Caco-2 (cell line): Measurements from ENCODE around the gene SUPT3H. TPM values are rescaled to one million over a fixed set of nuclear protein-coding genes. Genes with fewer than 3 reads are reported as not detected.

Experiments
- BruUV-seq: library from RNA; stranded (reverse); fragments of 400-500 nt; replicated peaks from 2 replicates; lab custom pipeline; 2021; lab: Mats Ljungman, UMichigan
- CTCF ChIA-PET: fragments of 300-600 bp; sonication (Branson Sonifier 250); formaldehyde crosslinking; loops from one replicate; lab custom pipeline; 2022; ENCODE audit warnings: antibody characterized with exemption; lab: Charles Lee
- POLR2A ChIA-PET: fragments of 300-600 bp; sonication (Branson Sonifier 250); formaldehyde crosslinking; loops from one replicate; lab custom pipeline; 2022; ENCODE audit warnings: antibody characterized with exemption; lab: Charles Lee
- DNase-seq, 2 experiments: peaks; one replicate each; pipeline versions ENCODE4 v3.0.0 to v3.0.0-alpha.2; 2020 to 2022
- H3K27me3 ChIP-seq: replicated peaks from 2 replicates; pipeline ENCODE4 v1.6.0; 2011; ENCODE audit warnings: low read length; ENCODE audit not compliant: control insufficient read depth, insufficient read depth
- H3K36me3 ChIP-seq: 2 replicates; pipeline ENCODE4 v1.5.1; 2011; ENCODE audit warnings: low read length; ENCODE audit not compliant: control insufficient read depth, insufficient read depth
- H3K4me1 ChIP-seq: fragments of 250-450 bp; sonication (Bioruptor Pico); 2 replicates; pipeline ENCODE4 v1.5.1; 2020; ENCODE audit warnings: mild to moderate bottlenecking
- H3K4me3 ChIP-seq: 2 replicates; pipeline ENCODE4 v1.5.1; 2011; ENCODE audit warnings: low read depth, mild to moderate bottlenecking, control low read depth, low read length
- H3K9me3 ChIP-seq: fragments of 250-450 bp; sonication (Bioruptor Pico); 2 replicates; pipeline ENCODE4 v1.5.1; 2020; ENCODE audit warnings: mild to moderate bottlenecking, moderate library complexity
- H3K27ac Mint-ChIP-seq: one replicate; pipeline ENCODE4 v1.8.0; 2022; ENCODE audit warnings: mixed read lengths; ENCODE audit not compliant: unreplicated experiment
- H3K27me3 Mint-ChIP-seq: one replicate; pipeline ENCODE4 v1.8.0; 2022; ENCODE audit warnings: mixed read lengths; ENCODE audit not compliant: insufficient read depth, unreplicated experiment
- H3K36me3 Mint-ChIP-seq: one replicate; pipeline ENCODE4 v1.8.0; 2022; ENCODE audit warnings: mild to moderate bottlenecking, mixed read lengths; ENCODE audit not compliant: insufficient read depth, unreplicated experiment
- H3K4me1 Mint-ChIP-seq: one replicate; pipeline ENCODE4 v1.8.0; 2022; ENCODE audit warnings: low read depth, mixed read lengths; ENCODE audit not compliant: unreplicated experiment
- H3K4me3 Mint-ChIP-seq: one replicate; pipeline ENCODE4 v1.8.0; 2022; ENCODE audit warnings: mild to moderate bottlenecking, moderate library complexity, mixed read lengths; ENCODE audit not compliant: unreplicated experiment
- H3K9me3 Mint-ChIP-seq: one replicate; pipeline ENCODE4 v1.8.0; 2022; ENCODE audit warnings: mixed read lengths; ENCODE audit not compliant: unreplicated experiment
- intact Hi-C: fragments of 100-400 bp; cut with micrococcal nuclease; formaldehyde crosslinking; loops from one replicate; pipeline ENCODE4 v1.10.0; 2022; ENCODE audit not compliant: unreplicated experiment
- total RNA-seq: library from RNA; stranded (reverse); gene quantifications from 2 replicates; pipeline ENCODE4 v1.2.3, GENCODE V29; 2022
- TF ChIP-seq, protein P1 (sequence below), 2 experiments: fragments of 200-600 bp in 1 of 2; IDR thresholded peaks; 1 replicate in 1 of 2; 2 replicates in 1 of 2; pipeline versions ENCODE4 v1.5.1 to v1.8.0; 2011 to 2022; ENCODE audit warnings: antibody characterized with exemption in 1 of 2, control low read depth in 1 of 2, inconsistent platforms in 1 of 2, low read depth in 1 of 2, low read length in 1 of 2, mild to moderate bottlenecking in 1 of 2, moderate library complexity in 1 of 2; ENCODE audit not compliant: insufficient read depth in 1 of 2, severe bottlenecking in 1 of 2, unreplicated experiment in 1 of 2

The SUPT3H gene
- total RNA-seq, 1 experiment from 2014 or later = 13.2 TPM

DNA sequence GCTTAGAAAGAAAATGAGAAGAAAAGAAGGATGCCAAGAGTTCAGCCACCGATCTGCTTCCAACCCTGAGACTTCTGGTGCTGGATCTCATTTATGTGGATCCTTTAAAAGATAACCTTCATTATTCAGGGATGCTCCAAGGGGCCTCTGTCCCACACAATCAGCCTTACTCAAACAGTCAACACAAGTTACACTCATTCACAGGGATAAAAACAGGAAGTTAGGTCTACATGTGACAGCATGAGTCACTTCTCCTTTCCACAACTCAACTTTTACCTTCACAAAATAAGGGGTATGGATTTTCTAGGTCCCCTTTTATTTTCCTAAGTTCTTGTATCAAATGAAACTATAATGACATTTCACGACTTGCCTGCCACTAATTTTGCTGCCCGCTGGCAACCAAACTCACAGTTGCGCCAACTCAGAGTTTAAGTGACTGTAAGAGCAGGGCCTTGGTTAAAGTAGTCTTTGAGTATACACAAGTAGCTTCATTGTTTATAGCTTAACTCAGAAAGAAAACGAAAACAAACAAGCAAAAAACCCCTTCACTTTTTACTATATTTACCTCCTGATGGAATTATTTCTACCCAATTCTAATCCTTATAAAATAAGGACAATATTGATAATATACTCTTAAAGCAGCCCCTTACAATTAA, 328.4 kb downstream of the SUPT3H start:
- Mint-ChIP-seq H3K9me3 (no peaks in the 10 kb centered on the region), H3K4me1 (peaks cover 2% of the 10 kb centered on the region), H3K36me3 (no peaks in the 10 kb centered on the region), H3K27me3 (no peaks in the 10 kb centered on the region), H3K4me3 (no peak overlapping the region), H3K27ac (no peak overlapping the region)
- TF ChIP-seq, protein P1, sequence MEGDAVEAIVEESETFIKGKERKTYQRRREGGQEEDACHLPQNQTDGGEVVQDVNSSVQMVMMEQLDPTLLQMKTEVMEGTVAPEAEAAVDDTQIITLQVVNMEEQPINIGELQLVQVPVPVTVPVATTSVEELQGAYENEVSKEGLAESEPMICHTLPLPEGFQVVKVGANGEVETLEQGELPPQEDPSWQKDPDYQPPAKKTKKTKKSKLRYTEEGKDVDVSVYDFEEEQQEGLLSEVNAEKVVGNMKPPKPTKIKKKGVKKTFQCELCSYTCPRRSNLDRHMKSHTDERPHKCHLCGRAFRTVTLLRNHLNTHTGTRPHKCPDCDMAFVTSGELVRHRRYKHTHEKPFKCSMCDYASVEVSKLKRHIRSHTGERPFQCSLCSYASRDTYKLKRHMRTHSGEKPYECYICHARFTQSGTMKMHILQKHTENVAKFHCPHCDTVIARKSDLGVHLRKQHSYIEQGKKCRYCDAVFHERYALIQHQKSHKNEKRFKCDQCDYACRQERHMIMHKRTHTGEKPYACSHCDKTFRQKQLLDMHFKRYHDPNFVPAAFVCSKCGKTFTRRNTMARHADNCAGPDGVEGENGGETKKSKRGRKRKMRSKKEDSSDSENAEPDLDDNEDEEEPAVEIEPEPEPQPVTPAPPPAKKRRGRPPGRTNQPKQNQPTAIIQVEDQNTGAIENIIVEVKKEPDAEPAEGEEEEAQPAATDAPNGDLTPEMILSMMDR (IDR thresholded peaks at IDR 0.05; ENCODE audit: insufficient read depth in 1 of 2, low read depth in 1 of 2, low read length in 1 of 2, severe bottlenecking in 1 of 2, unreplicated experiment in 1 of 2) = no peak
- no peak for DNase-seq
- Histone ChIP-seq H3K27me3 (no peaks in the 10 kb centered on the region), H3K4me3 (no peak overlapping the region), H3K9me3 (no peaks in the 10 kb centered on the region), H3K36me3 (no peaks in the 10 kb centered on the region), H3K4me1 (no peaks in the 10 kb centered on the region; the same call in 1 of the 2 replicates)
- CTCF ChIA-PET = no interaction called here
- POLR2A ChIA-PET = no interaction called here
- BruUV-seq = no TSS peak
- intact Hi-C loops = no loop called here

DNA sequence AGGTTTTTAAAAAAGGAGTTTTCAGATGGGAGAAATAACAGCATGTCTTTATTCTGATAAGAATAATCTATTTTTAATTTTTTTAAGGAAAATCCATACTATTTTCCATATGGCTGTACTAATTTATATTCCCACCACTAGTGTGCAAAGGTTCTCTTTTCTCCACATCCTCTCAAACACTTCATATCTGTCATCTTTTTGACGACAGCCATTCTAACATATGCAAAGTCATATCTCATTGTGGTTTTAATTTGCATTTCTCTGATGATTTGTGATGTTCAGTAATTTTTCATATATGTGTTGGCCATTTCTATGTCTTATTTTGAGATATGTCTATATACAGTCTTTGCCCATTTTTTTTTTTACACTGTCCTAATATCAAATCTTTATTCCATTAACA, 330.2 kb downstream of the SUPT3H start:
- BruUV-seq = no TSS peak
- H3K36me3 Mint-ChIP-seq = no peaks in the 10 kb centered on the region
- DNase-seq = no peak
- POLR2A ChIA-PET = no interaction called here
- Histone ChIP-seq H3K9me3 (no peaks in the 10 kb centered on the region), H3K4me1 (no peaks in the 10 kb centered on the region; the same call in 1 of the 2 replicates), H3K27me3 (no peaks in the 10 kb centered on the region), H3K4me3 (no peak overlapping the region), H3K36me3 (no peaks in the 10 kb centered on the region)
- CTCF ChIA-PET = no interaction called here
- TF ChIP-seq, protein P1 (IDR thresholded peaks at IDR 0.05; ENCODE audit: insufficient read depth in 1 of 2, low read depth in 1 of 2, low read length in 1 of 2, severe bottlenecking in 1 of 2, unreplicated experiment in 1 of 2) = no peak
- no peaks in the 10 kb centered on the region for H3K9me3 Mint-ChIP-seq
- peaks cover 6% of the 10 kb centered on the region for H3K4me1 Mint-ChIP-seq
- H3K27me3 Mint-ChIP-seq = no peaks in the 10 kb centered on the region
- H3K27ac Mint-ChIP-seq = no peak overlapping the region
- H3K4me3 Mint-ChIP-seq = no peak overlapping the region
- intact Hi-C loops = no loop called here

DNA sequence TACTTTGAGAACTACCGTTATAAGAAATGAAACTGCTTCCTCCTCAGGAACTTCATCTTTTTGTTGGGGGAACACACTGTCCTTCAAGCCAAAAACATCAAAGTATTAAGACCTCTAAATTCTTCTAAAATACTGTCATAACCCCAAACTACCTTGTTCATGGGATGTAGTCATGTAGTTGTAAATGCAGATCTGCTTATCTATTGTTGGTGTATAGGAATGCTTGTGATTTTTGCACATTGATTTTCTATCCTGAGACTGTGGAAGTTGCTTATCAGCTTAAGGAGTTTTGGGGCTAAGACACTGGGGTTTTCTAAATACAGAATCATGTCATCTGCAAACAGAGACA, 332.5 kb downstream of the SUPT3H start:
- Mint-ChIP-seq H3K9me3 (no peaks in the 10 kb centered on the region), H3K27ac (no peak overlapping the region), H3K4me3 (no peak overlapping the region), H3K4me1 (peaks cover 6% of the 10 kb centered on the region), H3K36me3 (no peaks in the 10 kb centered on the region), H3K27me3 (no peaks in the 10 kb centered on the region)
- no peaks in the 10 kb centered on the region for H3K36me3 ChIP-seq
- no peak overlapping the region for H3K4me3 ChIP-seq
- no peaks in the 10 kb centered on the region for H3K27me3 ChIP-seq
- no TSS peak for BruUV-seq
- CTCF ChIA-PET = no interaction called here
- H3K9me3 ChIP-seq = no peaks in the 10 kb centered on the region
- no peaks in the 10 kb centered on the region; the same call in 1 of the 2 replicates for H3K4me1 ChIP-seq
- TF ChIP-seq, protein P1 (IDR thresholded peaks at IDR 0.05; ENCODE audit: insufficient read depth in 1 of 2, low read depth in 1 of 2, low read length in 1 of 2, severe bottlenecking in 1 of 2, unreplicated experiment in 1 of 2) = no peak
- intact Hi-C loops = no loop called here
- POLR2A ChIA-PET = no interaction called here
- no peak for DNase-seq
